HG02852 (cell line): ENCODE data around the gene ASPDH.

Experiments used
- ATAC-seq: cut with Tn5 transposase; IDR thresholded peaks from one replicate; pipeline ENCODE4 v1.9.1; 2021; ENCODE audit warnings: mild to moderate bottlenecking, moderate library complexity; ENCODE audit not compliant: unreplicated experiment

Gene ASPDH

DNA sequence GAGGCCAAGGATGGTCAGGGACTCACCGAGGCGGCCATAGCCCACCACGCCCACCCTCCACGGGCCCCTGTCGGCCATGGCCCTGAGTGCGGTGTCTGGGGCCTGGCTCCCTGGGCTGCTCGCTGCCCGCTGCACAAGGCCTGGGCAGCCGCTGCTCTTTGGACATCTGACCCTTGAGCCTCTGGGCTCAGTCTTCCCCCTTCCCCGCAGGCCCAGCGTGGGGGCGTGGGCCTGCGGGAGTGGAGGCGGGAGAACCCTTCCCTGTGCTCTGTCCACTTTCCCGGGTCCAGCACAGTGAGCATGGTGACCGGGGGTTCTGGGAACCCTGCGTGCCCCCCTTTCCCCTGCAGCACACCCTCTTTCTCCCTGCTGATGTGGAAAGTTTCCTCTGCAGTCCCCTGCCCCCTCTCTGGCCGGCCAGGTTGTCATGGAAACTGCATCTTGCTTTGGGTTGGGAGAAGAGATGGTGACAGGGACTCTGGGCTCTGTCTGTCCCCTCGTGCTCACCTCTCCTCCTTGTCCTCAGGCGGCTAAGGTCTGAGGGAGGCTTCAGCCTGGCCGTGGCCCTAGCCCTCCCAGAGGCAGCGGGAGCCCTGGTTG, at the start of gene ASPDH:
TSS of gene ASPDH (minus strand) at position 168 of the 600 bp plus-strand sequence. CDS start at position 78, 90 bp downstream.
- ATAC-seq, result no peak

DNA sequence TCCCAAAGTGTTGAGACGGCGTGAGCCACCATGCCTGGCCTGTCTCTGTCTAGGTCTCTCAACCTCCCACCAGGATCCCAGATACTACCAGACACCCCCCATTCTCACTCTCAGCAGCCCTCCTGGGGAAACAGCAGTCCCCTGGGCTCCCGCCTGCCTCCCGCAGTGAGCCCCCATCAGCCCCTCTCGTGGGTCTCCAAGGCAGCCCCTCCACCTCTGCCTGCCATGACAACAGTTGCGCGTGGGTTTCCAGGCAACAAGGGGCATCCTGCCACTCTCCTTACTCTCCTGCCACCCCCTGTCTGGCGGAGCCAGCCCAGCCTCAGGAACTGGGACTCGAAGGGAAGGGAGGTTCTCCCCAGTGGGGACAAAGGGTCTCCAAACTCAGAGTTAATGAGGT, 49.3 kb upstream of the ASPDH start:
- no peak for ATAC-seq

DNA sequence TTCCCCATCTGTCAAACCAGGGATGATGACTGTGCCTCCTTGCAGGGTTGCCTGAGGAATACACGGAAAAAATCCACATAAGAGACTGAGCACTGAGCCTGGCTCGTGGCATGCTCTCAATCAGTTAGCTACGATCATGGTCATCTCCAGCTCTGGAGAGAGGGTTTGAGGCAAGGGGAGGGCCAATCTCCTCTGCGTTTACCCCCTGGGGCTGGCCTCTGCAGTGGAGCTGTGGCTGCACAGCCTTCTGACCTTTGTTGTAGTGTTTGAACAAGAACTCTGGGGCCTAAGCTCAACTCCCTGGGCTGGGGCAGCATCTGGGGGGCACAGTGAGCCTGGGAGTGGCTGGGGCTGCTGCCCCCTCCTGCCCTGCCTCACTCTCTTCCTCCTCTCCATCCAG, 48.6 kb upstream of the ASPDH start:
- no peak for ATAC-seq

DNA sequence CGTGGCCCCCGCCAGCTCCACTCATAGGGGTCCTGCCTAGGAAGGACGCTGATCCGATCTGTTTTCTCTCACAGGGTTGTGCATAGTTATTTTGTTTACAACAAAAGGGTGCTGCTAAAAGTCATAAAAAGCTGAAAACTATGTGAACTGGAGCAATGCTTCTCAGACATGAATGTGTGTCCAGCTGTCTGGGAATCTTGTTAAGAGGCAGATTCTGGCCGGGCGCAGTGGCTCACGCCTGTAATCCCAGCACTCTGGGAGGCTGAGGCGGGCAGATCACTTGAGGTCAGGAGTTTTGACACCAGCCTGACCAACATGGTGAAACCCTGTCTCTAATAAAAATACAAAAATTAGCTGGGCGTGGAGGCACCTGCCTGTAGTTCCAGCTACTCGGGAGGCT, 45.9 kb upstream of the ASPDH start:
- no peak for ATAC-seq

DNA sequence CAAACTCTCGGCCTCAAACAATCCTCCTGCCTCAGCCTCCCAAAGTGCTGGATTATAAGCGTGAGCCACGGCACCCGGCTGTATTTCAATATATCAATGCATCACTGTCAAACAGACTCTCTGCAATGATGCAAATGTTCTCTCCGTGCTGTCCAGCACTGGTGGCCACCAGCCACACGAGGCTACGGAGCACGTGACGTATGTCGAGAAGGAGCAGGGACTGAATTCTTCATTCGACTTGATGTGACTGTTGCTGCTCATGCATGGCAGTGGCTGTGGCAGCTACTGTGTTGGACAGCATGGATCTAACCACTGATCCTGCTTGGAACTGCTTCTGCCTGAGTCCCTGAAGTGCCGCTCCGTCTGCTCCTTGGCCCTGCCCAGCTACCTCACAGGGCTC, 44.7 kb upstream of the ASPDH start:
- ATAC-seq, result no peak

DNA sequence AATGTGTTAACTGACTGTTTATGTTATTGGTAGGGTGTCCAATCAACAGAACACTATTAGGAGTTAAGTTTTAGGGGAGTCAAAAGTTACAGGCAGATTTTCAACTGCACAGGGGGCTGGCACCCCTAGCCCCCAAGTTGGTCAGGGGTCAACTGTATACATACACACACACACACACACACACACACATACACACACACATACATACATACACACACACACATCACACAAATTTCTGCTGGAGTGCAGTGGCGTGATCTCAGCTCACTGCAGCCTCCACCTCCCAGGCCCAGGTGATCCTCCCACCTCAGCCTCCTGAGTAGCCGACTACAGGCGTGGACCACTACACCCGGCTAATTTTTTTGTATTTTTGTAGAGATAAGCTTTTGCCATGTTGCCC, 44.3 kb upstream of the ASPDH start:
- ATAC-seq, result no peak

DNA sequence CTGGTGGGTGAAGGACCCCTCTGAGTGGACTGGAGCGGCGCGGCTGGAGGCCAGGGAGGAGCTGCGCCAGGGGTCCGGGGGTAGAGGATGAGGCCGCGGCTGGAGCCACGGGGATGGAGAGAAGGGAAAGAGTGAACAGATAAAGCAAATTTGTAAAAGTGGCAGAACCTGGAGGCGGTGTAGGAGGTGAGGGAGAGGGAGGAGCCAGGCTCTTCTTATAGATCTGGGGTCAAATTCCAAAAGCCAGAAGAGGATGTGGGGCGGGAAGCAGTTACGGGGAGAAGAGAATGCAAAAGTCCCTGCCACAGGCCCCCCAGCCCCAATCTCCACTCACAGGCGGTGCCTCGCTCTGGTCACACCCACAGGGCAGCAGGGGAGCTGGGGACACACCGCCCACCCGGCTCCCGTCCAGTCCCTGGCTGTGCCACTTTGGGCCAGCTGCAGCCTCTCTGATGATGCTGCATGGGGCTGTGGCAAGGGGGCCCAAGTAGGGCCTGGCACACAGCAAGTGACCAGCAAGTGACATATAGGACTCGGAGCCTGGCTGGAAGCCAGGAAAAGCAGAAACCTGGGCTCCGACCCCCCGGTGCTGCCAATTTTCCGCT, 43.4 kb upstream of the ASPDH start:
- ATAC-seq, result no peak

DNA sequence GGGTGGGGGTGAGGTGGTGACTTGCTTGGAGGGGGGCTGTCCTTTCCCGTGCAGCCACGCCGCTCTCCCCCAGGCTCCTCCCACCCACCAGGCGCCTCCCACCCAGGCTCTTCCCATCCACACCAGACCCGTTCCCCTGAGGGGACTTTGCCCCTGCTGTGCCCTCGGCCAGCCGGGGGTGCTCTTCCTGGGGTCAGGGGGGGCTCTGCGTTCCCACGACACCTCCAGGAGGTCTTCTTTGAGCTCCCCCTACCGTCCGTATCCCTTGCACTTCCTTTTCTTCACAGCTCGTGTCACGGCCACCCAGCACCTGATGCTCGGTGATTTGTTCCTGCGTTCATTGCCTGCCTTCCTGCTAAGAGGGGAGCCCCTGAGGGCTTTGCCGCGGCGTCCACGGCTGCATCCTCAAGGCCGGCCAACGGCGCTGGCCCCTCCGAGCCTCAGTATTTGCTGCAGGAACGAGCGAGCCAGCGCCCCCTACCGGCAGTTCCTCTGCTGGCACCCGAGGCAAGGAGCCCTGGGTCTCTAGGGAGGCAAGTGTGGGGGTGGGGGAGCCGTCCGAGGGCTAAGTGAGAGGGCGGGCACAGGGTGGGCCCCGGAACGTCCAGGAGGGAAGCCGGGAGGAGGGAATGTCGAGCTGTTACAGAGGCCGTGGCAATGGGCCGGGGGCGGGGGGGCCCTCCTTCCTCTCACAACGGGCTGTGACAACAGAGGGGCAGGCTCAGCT, 42.7 kb upstream of the ASPDH start:
- ATAC-seq, result no peak

DNA sequence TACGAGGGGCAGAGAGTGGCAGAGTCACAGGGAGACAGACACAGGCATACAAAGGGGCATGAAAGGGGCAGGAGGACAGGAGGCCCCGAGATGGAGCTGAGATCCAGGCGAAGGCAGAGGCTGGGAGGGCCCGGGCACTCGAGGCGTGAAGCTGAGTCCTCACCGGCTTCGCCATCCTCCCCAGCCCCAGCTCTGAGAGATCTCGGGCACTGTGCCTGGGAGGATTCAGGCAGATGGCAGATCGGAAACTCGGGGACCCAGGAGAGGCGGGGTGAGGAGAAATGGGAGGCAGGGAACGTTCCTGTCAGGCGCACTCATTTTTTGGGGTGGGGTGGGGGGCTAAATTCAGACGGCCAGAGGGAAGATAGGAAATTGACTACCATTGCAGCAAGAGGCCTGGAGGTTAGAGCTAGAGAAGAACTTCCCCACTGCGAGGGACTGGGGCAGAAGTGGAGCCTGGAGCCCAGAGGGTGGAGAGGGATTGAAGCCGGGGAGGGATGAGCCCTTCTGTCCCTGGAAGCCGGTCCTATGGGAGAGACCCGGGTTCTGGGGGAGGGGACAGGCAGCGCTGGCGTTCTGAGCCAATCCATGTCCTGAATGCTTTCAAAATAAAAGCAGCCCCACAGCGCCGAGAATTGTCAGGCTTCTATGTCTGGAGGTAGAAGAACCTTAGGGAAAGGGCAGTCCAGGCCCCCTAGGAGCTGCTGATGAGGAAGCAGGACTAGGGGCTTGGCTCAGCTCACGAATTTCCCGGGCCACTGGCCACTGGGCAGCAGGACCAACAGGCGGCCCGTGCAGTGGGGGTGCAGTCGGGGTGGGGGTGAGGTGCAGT, 42.0 kb upstream of the ASPDH start:
- ATAC-seq, result no peak

DNA sequence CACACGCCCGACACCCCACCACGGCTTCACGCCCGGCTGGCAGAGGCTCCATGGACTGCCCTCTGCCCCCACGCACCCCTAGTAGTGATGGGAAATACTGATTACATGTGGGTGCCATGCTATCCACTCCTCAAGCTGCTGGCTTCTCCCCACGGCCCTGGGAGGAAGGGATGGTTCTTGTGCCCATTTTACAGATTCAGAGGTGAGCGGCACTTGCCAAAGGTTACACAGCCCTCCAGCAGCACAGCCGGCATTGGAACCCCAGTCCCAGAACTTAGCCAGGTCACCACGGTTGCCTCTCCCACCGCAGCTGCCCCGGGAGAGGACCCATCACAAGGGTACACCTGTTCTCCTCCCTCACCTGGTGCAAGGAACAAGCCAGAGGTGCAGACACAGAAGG, 41.3 kb upstream of the ASPDH start:
- ATAC-seq, result no peak

DNA sequence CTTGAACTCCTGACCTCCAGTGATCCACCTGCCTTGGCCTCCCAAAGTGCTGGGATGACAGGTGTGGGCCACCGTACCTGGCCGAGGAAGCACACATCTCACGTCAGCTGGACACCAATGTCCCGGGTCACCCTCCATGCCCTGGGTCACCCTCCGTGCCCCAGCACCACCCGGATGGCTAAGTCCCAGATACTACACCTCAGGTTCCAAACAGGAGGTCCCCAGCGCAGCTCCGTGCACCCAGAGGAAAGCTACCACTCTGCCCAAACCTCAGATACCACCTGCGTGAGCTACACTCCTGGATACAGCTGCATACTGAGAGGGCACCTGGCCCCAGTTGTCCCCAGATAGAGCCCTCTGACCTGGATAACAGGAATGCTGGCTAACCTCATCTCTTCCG, 40.5 kb upstream of the ASPDH start:
- no peak for ATAC-seq

DNA sequence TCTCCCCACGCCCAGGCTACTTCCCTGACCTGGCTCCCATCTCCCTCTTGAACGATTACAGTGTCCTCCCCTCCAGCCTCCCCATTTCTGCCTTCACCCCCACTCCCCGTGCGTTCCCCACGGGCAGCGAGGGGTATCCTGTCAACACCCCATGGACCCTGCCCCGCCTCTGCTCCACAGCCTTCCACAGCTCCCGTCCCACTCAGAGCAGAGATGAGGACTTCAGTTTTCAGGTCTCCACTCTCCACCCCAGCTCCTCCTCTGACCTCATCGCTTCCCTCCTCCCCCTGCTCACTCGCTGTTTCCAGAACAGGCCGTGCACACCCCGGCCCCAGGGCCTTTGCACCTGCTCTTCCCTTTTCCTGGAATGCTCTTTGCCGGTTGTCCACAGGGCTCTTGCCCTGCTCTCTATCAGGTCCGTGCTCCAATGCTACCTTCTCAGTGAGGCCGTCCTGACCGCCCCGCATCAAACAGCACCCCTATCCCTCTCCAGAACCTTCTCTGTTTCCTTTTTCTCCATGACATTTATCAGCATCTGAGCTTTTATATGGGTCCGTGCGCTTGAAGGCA, 39.5 kb upstream of the ASPDH start:
- no peak for ATAC-seq

DNA sequence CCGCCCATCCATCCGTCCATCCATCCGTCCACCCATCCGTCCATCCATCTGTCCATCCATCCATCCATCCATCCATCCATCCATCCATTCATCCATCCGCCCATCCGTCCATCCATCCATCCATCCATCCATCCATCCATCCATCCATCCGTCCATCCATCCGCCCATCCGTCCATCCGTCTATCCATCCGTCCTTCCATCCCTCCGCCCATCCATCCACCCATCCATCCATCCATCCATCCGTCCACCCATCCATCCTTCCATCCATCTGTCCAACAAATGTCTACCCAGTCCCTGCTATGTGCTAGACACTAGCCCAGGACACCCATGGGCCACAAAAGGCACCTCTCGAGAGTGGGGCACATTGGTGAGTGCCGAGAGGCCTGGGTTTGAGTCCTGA, 38.8 kb upstream of the ASPDH start:
- ATAC-seq, result no peak

DNA sequence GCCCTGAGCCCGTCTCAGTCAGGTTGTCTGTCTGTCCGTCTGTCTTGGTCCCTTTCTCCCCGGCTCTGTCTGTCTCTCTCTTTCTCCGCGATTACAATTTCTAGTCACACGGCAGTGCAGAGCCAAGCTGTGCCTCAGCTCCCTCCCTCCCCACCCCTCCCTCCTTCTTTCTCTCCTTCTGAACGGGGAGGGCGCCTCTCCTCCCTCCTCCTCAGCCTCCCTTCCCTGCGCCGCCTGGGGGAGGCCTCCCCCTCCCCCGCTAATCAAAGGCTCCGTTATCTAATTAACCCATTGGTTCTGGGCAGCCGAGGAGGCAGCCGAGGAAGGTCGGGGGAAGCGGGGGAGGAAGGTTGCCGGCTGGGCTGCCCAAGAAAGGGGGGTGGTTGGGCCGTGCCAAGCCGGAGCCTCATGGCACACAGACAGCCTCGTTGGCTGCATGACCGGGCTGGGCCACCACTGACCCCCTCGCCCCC, 38.0 kb upstream of the ASPDH start:
- ATAC-seq, result no peak

DNA sequence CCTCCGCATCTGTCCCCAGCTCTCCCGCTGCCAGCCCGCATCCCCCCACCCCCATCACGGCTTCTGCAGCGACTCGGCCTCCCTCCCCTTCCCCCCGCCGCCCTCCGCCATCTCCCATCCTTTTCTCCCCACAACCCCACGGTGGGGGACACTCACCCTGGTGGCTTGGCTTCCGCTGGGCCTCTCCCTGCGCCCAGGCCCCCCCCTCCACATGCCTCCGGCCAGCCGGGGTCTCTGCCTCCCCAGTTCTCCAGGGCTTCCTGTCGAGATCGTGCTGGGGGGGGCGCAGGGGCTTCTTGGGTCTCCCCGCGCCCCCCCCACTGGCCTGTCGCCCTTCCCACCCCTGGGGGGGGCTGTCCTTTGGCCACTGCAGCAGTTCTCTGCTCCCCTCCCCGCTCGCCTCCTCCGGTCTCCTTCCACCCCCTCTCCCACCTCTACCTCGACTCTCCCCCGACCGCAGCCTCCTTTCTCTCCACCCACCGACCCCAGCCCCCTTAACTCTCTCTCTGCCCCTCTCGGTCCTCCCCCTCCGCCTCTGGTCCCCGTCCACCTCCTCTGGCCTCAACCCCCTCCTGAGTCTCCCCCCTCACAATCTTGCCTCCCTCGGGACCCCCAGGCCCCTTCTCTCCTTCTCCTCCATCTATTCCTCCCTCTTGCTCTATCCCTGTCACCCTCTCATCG, 37.5 kb upstream of the ASPDH start:
- ATAC-seq, result no peak

DNA sequence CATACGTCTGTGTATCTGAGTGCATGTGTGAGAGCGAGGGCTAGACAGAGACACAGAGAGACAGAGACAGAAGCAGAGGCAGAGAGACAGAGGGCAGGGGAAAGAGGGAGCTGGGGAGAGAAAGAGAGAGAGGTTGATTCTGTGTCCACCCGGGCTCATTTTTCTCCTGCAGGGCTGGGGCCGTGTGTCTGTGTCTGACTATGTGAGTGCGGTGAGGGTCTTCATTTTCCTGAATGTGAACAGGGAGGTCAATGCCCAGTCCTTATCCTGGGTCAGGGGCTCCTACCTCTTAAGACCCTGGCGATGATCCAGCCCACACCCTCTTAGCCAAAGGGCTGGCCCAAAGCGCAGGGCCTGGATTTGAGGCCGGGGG, 36.9 kb upstream of the ASPDH start:
- ATAC-seq, result no peak

DNA sequence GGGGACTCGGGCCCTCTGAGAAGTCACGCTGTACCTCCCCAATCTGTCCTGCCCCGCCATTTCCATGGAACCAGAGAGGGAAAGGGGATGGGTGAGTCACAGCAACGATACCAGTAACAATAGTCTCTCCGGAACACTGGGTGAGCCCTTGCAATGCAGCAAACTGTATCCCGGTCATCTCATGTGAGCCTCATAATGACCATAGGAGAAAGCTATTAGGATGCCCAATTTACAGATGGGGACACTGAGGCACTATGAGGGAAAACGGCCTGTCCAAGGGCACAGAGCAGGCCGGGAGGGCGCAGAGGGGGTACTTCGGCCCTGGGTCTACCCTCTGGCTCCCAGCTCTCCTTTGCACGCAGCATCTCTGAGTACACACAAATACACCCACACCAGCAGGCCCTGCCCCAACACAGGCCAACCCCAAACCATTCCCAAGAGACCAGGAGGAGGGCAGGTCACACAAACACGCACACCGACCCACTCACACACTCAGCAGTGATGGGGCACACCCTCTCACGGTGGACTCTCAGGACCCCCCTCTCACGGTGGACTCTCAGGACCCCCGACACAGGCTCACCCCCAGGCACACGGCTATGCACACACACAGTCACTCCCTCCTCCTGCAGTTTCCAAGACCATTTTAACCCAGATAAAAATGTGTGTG, 36.3 kb upstream of the ASPDH start:
- ATAC-seq, result no peak

DNA sequence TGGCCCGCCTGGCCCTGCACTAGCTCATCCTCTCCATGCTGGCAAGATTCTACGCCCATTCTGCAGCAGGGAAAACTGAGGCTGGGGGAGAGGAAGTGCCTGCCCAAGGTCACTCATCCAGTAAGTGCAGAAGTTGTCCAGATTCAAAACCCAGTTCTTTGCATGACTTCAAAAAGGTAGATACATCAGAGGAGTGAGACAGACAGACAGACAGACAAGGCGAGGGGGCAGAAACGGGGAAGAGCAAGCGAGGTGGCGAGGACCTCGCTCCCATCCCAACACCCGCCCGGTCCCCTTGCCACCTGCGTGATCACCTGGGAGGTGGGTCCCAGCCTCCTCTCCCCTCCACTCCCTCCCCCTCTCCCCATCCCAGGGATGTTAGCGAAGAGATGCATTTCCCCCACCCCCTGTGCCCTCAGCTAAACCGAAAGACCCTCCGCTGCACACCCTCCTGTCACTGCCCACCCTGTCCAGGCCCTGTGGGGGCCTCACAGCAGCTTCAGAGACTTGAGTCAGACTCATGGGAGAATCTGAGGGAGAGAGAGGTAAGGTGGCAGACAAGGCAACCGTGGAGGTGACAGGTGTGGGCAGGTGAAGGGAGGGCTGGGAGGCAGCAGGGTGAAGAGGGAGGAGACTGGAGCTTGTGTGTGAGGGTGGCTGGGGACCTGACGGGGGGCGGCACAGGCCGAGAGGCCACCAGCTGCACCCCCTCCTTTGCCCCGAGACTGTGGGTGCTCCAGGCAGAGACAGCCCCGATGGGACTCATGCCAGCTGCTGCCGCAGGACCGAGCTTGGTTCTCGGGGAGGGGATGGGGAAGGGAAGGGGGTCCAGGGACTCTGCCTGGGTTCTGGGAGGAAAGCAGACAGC, 35.6 kb upstream of the ASPDH start:
- no peak for ATAC-seq
